Neural cell (in vitro differentiated cells): ENCODE results near the gene INO80C.

ENCODE experiments used
- EP300 ChIP-seq: fragments of 450-650 bp; conservative IDR thresholded peaks from 2 replicates; pipeline ENCODE4 v1.6.1; 2014; ENCODE audit warnings: antibody characterized with exemption, mild to moderate bottlenecking, moderate library complexity; ENCODE audit not compliant: poor library complexity, severe bottlenecking
- EZH2 ChIP-seq: fragments of 200-600, 300-800 bp; shearing (Covaris generic), sonication (generic); IDR thresholded peaks from 2 replicates; pipeline ENCODE4 v1.6.1; 2014; ENCODE audit warnings: antibody characterized with exemption, low read length, borderline replicate concordance, mild to moderate bottlenecking; ENCODE audit not compliant: insufficient read depth, poor library complexity, severe bottlenecking
- MXI1 ChIP-seq: fragments of 450-650 bp; conservative IDR thresholded peaks from 2 replicates; pipeline ENCODE4 v1.6.1; 2014; ENCODE audit warnings: antibody characterized with exemption, mild to moderate bottlenecking; ENCODE audit not compliant: poor library complexity, severe bottlenecking
- POLR2AphosphoS5 ChIP-seq: IDR thresholded peaks from 2 replicates; pipeline ENCODE4 v1.6.1; 2012
- TAF1 ChIP-seq: IDR thresholded peaks from 2 replicates; pipeline ENCODE4 v1.6.1; 2012; ENCODE audit warnings: low read depth
- TF ChIP-seq, protein P1 (sequence below): fragments of 450-650 bp; IDR thresholded peaks from 2 replicates; pipeline ENCODE4 v1.5.1; 2014; ENCODE audit warnings: antibody characterized with exemption, mild to moderate bottlenecking, moderate library complexity; ENCODE audit not compliant: poor library complexity, severe bottlenecking
- TF ChIP-seq, protein P2 (sequence below): IDR thresholded peaks from 2 replicates; pipeline ENCODE4 v1.6.1; 2012; ENCODE audit warnings: borderline replicate concordance

DNA sequence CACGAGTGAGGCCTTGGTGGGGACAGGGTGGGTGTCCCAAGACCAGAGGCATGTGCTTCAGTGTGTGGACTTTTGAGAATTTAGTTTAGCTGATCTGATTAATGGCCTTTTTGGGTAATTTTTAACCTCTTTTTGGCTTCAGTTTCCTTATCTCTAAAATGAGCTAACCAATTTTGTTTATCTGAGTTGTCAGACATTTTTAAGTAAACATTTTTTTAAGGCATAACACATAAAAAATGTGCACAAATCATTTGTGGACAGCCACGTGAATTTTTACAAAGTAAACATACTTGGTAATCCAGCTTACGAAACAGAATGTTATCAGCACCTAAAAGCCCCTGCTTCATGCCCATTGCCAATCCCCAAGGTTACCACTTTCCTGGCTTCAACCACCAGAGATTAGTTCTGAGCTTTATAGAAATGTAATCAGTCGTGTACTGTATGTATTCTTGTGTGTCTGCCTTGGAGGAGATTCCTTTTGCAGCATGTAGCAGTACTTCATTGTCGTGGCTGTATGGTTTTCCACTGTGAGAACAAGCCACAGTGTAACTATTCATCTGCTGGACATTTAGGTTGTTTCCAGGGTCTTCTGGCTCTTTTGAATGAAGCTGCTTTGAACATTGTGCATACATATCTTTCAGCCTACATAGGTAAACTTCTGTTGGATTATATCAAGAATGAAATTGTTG lies 8.4 kb upstream of the INO80C start:
- TF ChIP-seq, protein P1, sequence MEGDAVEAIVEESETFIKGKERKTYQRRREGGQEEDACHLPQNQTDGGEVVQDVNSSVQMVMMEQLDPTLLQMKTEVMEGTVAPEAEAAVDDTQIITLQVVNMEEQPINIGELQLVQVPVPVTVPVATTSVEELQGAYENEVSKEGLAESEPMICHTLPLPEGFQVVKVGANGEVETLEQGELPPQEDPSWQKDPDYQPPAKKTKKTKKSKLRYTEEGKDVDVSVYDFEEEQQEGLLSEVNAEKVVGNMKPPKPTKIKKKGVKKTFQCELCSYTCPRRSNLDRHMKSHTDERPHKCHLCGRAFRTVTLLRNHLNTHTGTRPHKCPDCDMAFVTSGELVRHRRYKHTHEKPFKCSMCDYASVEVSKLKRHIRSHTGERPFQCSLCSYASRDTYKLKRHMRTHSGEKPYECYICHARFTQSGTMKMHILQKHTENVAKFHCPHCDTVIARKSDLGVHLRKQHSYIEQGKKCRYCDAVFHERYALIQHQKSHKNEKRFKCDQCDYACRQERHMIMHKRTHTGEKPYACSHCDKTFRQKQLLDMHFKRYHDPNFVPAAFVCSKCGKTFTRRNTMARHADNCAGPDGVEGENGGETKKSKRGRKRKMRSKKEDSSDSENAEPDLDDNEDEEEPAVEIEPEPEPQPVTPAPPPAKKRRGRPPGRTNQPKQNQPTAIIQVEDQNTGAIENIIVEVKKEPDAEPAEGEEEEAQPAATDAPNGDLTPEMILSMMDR, result no peak
- TF ChIP-seq EZH2 (no peak), EP300 (no peak), MXI1 (no peak), TAF1 (no peak), POLR2AphosphoS5 (no peak)
- TF ChIP-seq, protein P2, sequence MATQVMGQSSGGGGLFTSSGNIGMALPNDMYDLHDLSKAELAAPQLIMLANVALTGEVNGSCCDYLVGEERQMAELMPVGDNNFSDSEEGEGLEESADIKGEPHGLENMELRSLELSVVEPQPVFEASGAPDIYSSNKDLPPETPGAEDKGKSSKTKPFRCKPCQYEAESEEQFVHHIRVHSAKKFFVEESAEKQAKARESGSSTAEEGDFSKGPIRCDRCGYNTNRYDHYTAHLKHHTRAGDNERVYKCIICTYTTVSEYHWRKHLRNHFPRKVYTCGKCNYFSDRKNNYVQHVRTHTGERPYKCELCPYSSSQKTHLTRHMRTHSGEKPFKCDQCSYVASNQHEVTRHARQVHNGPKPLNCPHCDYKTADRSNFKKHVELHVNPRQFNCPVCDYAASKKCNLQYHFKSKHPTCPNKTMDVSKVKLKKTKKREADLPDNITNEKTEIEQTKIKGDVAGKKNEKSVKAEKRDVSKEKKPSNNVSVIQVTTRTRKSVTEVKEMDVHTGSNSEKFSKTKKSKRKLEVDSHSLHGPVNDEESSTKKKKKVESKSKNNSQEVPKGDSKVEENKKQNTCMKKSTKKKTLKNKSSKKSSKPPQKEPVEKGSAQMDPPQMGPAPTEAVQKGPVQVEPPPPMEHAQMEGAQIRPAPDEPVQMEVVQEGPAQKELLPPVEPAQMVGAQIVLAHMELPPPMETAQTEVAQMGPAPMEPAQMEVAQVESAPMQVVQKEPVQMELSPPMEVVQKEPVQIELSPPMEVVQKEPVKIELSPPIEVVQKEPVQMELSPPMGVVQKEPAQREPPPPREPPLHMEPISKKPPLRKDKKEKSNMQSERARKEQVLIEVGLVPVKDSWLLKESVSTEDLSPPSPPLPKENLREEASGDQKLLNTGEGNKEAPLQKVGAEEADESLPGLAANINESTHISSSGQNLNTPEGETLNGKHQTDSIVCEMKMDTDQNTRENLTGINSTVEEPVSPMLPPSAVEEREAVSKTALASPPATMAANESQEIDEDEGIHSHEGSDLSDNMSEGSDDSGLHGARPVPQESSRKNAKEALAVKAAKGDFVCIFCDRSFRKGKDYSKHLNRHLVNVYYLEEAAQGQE, result no peak
